HG02759 (cell line): Measurements from ENCODE around the gene DUSP1.
"Not testable (repeated sequence)": the region's sequence is repeated elsewhere in the genome, so short reads cannot be mapped to it uniquely, and the experiment has no call there.

Experiments used
- ATAC-seq: cut with Tn5 transposase; IDR thresholded peaks from one replicate; pipeline ENCODE4 v1.9.1; 2021; ENCODE audit warnings: mild to moderate bottlenecking, moderate library complexity; ENCODE audit not compliant: unreplicated experiment

The DUSP1 gene

GRCh38 chr5:172798422-172799215 lies 27.6 kb upstream of the DUSP1 start:
- ATAC-seq, result no peak

- no peak for ATAC-seq
Measured at GRCh38 chr5:172797771-172798191, 26.8 kb upstream of the DUSP1 start.

GRCh38 chr5:172796306-172796705 lies 25.3 kb upstream of the DUSP1 start:
- ATAC-seq, result no peak

GRCh38 chr5:172795318-172795977 lies 24.5 kb upstream of the DUSP1 start:
- no peak for ATAC-seq

- no peak for ATAC-seq
Measured at GRCh38 chr5:172793577-172794488, 22.8 kb upstream of the DUSP1 start.

- ATAC-seq, result no peak
Measured at GRCh38 chr5:172792701-172793570, 21.9 kb upstream of the DUSP1 start.

- ATAC-seq, result no peak
Measured at GRCh38 chr5:172791726-172792445, 20.9 kb upstream of the DUSP1 start.

GRCh38 chr5:172791286-172791685 lies 20.3 kb upstream of the DUSP1 start:
- no peak for ATAC-seq

- no peak for ATAC-seq
Measured at GRCh38 chr5:172790496-172790889, 19.5 kb upstream of the DUSP1 start.

- no peak for ATAC-seq
Measured at GRCh38 chr5:172789687-172790495, 18.9 kb upstream of the DUSP1 start.

- no peak for ATAC-seq
Measured at GRCh38 chr5:172788771-172789686, 18.0 kb upstream of the DUSP1 start.

- not testable (repeated sequence) for ATAC-seq
Measured at GRCh38 chr5:172787538-172787937, 16.5 kb upstream of the DUSP1 start.

GRCh38 chr5:172786736-172787462 lies 15.9 kb upstream of the DUSP1 start:
- ATAC-seq, result no peak

- no peak for ATAC-seq
Measured at GRCh38 chr5:172785429-172786088, 14.6 kb upstream of the DUSP1 start.

- ATAC-seq, result not testable (repeated sequence)
Measured at GRCh38 chr5:172784162-172784561, 13.2 kb upstream of the DUSP1 start.

- not testable (repeated sequence) for ATAC-seq
Measured at GRCh38 chr5:172783319-172783718, 12.3 kb upstream of the DUSP1 start.
